ENCODE results near the gene IQCK.

The IQCK gene

DNA sequence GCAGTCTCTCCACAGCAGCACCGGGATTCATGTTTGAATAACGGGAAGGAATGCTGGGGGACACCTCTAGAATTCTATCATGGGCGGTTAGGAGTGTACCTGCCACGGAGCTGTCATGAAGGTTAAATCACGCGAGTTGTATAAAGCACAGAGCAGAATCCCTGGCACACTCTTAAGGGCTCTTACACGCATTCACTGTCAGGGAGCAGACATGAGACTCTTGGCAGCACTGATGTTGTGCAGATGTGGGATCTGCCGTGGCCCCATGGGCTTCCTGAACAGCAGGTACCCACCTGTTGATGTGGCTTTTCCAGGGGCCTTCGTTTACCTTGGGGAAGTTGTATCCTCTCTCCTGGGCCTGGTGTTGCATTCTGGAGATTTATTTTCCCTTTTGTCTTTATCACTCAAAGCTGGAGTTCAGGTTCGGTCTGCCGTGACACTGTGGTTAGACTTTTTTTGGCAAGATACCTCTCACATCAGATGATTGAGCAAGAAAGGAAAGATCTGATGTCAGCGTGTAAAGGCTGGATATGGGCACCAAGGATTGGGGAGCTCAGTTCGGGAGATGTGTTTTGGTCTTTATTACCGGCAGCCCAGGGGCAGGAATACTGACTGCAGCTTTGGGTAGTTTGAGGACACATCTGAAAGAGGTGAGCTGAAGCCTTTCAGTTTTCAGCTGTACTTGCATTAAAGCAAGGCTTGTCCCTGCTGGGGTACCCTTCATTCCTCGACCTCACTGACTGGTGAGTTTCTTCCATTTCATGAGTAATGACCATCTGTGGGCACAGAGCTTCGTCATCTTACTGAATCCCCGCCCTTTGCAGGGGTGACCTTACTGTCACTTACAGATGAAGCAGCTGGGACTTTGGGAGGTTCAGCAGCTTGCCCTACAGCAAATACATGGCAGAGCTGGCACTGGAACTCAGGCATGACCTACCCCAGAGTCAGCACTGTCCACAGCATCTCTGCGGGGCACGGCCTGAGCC is 19.3 kb upstream of the IQCK start:
- Histone ChIP-seq H3K4me3 (ENCODE audit: low read depth, low read length) (no peak overlapping the region), H3K9me3 (ENCODE audit: control insufficient read depth, insufficient read depth, low read depth, low read length) (no peaks in the 10 kb centered on the region), H3K27ac (ENCODE audit: extremely low read depth, low read depth, low read length) (no peak overlapping the region), H3K4me1 (ENCODE audit: control insufficient read depth, insufficient read depth, low read length) (peaks cover 20% of the 10 kb centered on the region), H3K36me3 (ENCODE audit: control insufficient read depth in 2 of 2, insufficient read depth in 1 of 2, low read length in 2 of 2) (peaks cover 7 to 51% of the 10 kb centered on the region in 2 experiments; a peak in 2 of 3 replicates)
- ChIA-PET CTCF (interaction anchor here (0.6 kb wide), 2 partner anchors 26 to 328 kb away, joined by 3 read pairs; no protein-coding TSS in a partner anchor), POLR2A (interaction anchor here (1.3 to 2.4 kb wide), 2 partner anchors 10 to 19 kb away, joined by 3 to 9 read pairs; partner anchors contain the start of genes IQCK and KNOP1)
- peak; percentile 85 for TF ChIP-seq SCRT2 (tag by site-specific recombination; IDR thresholded peaks at IDR 0.05)
- TF ChIP-seq, protein P1, sequence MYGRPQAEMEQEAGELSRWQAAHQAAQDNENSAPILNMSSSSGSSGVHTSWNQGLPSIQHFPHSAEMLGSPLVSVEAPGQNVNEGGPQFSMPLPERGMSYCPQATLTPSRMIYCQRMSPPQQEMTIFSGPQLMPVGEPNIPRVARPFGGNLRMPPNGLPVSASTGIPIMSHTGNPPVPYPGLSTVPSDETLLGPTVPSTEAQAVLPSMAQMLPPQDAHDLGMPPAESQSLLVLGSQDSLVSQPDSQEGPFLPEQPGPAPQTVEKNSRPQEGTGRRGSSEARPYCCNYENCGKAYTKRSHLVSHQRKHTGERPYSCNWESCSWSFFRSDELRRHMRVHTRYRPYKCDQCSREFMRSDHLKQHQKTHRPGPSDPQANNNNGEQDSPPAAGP (tag by site-specific recombination; IDR thresholded peaks at IDR 0.05) = no peak
- TF ChIP-seq ZNF239 (tag by site-specific recombination; IDR thresholded peaks at IDR 0.05) = no peak
- TF ChIP-seq ZNF843 (tag by site-specific recombination; IDR thresholded peaks at IDR 0.05) = no peak

DNA sequence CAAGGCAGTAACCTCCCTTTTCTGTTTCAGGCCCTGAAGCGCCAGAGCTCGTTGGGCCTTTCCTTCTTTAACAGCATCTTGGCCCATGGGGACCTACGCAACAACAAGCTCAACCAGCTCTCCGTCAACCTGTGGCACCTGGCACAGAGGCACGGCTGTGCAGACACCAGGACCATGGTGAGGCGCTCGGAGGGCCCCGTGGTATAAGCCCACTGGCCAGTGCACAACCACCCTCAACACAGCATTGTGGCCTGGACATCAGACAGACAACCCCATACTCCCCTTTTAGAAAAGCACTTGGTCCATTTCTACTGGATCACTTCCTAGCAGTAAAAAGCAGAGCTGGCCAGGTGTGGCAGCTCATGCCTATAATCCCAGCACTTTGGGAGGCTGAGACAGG is 18.6 kb upstream of the IQCK start:
- H3K9me3 ChIP-seq (ENCODE audit: control insufficient read depth, insufficient read depth, low read depth, low read length) = no peaks in the 10 kb centered on the region
- ChIA-PET CTCF (interaction anchor here (0.6 kb wide), 1 partner anchor 327 kb away, joined by 3 read pairs; no protein-coding TSS in a partner anchor), POLR2A (interaction anchor here (0.8 to 2.4 kb wide), 3 partner anchors 9 to 88 kb away, joined by 3 to 9 read pairs (median 3); partner anchors contain the start of genes IQCK and KNOP1)
- H3K4me1 ChIP-seq (ENCODE audit: control insufficient read depth, insufficient read depth, low read length) = peaks cover 20% of the 10 kb centered on the region
- no peak overlapping the region for H3K27ac ChIP-seq (ENCODE audit: extremely low read depth, low read depth, low read length)
- peaks cover 7 to 58% of the 10 kb centered on the region in 2 experiments; a peak in 2 of 3 replicates for H3K36me3 ChIP-seq (ENCODE audit: control insufficient read depth in 2 of 2, insufficient read depth in 1 of 2, low read length in 2 of 2)
- H3K4me3 ChIP-seq (ENCODE audit: low read depth, low read length) = no peak overlapping the region
- TF ChIP-seq, protein P2, sequence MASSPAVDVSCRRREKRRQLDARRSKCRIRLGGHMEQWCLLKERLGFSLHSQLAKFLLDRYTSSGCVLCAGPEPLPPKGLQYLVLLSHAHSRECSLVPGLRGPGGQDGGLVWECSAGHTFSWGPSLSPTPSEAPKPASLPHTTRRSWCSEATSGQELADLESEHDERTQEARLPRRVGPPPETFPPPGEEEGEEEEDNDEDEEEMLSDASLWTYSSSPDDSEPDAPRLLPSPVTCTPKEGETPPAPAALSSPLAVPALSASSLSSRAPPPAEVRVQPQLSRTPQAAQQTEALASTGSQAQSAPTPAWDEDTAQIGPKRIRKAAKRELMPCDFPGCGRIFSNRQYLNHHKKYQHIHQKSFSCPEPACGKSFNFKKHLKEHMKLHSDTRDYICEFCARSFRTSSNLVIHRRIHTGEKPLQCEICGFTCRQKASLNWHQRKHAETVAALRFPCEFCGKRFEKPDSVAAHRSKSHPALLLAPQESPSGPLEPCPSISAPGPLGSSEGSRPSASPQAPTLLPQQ (tag by site-specific recombination; IDR thresholded peaks at IDR 0.05) = no peak
- TF ChIP-seq ZNF473 (tag by site-specific recombination; IDR thresholded peaks at IDR 0.05) (no peak), ZNF658 (tag by site-specific recombination; IDR thresholded peaks at IDR 0.05) (no peak), SETDB1 (IDR thresholded peaks at IDR 0.05; ENCODE audit: insufficient read length, low read length) (no peak), ZNF600 (tag by site-specific recombination; IDR thresholded peaks at IDR 0.05) (no peak), ZNF354C (tag by site-specific recombination; IDR thresholded peaks at IDR 0.05; ENCODE audit: borderline replicate concordance, low read depth) (no peak), ZNF792 (tag by site-specific recombination; IDR thresholded peaks at IDR 0.05) (no peak), ZNF23 (tag by site-specific recombination; IDR thresholded peaks at IDR 0.05; ENCODE audit: borderline replicate concordance) (no peak), KLF1 (tag by site-specific recombination; IDR thresholded peaks at IDR 0.05) (no peak), TRIM28 (IDR thresholded peaks at IDR 0.05; ENCODE audit: borderline replicate concordance, low read length) (no peak), GLIS1 (tag by site-specific recombination; IDR thresholded peaks at IDR 0.05) (no peak), HOXA7 (CRISPR knock-in tag; IDR thresholded peaks at IDR 0.05; ENCODE audit: borderline replicate concordance) (no peak)
- TF ChIP-seq, protein P3, sequence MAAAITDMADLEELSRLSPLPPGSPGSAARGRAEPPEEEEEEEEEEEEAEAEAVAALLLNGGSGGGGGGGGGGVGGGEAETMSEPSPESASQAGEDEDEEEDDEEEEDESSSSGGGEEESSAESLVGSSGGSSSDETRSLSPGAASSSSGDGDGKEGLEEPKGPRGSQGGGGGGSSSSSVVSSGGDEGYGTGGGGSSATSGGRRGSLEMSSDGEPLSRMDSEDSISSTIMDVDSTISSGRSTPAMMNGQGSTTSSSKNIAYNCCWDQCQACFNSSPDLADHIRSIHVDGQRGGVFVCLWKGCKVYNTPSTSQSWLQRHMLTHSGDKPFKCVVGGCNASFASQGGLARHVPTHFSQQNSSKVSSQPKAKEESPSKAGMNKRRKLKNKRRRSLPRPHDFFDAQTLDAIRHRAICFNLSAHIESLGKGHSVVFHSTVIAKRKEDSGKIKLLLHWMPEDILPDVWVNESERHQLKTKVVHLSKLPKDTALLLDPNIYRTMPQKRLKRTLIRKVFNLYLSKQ (tag by site-specific recombination; IDR thresholded peaks at IDR 0.05; ENCODE audit: borderline replicate concordance) = no peak
- TF ChIP-seq, protein P4, sequence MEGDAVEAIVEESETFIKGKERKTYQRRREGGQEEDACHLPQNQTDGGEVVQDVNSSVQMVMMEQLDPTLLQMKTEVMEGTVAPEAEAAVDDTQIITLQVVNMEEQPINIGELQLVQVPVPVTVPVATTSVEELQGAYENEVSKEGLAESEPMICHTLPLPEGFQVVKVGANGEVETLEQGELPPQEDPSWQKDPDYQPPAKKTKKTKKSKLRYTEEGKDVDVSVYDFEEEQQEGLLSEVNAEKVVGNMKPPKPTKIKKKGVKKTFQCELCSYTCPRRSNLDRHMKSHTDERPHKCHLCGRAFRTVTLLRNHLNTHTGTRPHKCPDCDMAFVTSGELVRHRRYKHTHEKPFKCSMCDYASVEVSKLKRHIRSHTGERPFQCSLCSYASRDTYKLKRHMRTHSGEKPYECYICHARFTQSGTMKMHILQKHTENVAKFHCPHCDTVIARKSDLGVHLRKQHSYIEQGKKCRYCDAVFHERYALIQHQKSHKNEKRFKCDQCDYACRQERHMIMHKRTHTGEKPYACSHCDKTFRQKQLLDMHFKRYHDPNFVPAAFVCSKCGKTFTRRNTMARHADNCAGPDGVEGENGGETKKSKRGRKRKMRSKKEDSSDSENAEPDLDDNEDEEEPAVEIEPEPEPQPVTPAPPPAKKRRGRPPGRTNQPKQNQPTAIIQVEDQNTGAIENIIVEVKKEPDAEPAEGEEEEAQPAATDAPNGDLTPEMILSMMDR (tag by site-specific recombination; IDR thresholded peaks at IDR 0.05) = no peak
- TF ChIP-seq, protein P5, sequence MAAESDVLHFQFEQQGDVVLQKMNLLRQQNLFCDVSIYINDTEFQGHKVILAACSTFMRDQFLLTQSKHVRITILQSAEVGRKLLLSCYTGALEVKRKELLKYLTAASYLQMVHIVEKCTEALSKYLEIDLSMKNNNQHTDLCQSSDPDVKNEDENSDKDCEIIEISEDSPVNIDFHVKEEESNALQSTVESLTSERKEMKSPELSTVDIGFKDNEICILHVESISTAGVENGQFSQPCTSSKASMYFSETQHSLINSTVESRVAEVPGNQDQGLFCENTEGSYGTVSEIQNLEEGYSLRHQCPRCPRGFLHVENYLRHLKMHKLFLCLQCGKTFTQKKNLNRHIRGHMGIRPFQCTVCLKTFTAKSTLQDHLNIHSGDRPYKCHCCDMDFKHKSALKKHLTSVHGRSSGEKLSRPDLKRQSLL (tag by site-specific recombination; IDR thresholded peaks at IDR 0.05) = no peak
- TF ChIP-seq, protein P6, sequence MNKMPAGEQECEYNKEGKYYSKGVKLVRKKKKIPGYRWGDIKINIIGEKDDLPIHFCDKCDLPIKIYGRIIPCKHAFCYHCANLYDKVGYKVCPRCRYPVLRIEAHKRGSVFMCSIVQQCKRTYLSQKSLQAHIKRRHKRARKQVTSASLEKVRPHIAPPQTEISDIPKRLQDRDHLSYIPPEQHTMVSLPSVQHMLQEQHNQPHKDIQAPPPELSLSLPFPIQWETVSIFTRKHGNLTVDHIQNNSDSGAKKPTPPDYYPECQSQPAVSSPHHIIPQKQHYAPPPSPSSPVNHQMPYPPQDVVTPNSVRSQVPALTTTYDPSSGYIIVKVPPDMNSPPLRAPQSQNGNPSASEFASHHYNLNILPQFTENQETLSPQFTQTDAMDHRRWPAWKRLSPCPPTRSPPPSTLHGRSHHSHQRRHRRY (tag by site-specific recombination; IDR thresholded peaks at IDR 0.05) = no peak
- TF ChIP-seq, protein P7, sequence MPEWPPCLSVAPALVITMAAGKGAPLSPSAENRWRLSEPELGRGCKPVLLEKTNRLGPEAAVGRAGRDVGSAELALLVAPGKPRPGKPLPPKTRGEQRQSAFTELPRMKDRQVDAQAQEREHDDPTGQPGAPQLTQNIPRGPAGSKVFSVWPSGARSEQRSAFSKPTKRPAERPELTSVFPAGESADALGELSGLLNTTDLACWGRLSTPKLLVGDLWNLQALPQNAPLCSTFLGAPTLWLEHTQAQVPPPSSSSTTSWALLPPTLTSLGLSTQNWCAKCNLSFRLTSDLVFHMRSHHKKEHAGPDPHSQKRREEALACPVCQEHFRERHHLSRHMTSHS (tag by site-specific recombination; IDR thresholded peaks at IDR 0.05) = no peak

Measured in HEK293 (cell line).